HG03139 (cell line): ENCODE data around the gene PDE6A.
A peak's percentile ranks its signal among the peaks of the same experiment; 100 is the strongest.

Experiments used
- ATAC-seq: cut with Tn5 transposase; IDR thresholded peaks from one replicate; pipeline ENCODE4 v1.9.1; 2021; ENCODE audit not compliant: unreplicated experiment

Gene PDE6A

DNA sequence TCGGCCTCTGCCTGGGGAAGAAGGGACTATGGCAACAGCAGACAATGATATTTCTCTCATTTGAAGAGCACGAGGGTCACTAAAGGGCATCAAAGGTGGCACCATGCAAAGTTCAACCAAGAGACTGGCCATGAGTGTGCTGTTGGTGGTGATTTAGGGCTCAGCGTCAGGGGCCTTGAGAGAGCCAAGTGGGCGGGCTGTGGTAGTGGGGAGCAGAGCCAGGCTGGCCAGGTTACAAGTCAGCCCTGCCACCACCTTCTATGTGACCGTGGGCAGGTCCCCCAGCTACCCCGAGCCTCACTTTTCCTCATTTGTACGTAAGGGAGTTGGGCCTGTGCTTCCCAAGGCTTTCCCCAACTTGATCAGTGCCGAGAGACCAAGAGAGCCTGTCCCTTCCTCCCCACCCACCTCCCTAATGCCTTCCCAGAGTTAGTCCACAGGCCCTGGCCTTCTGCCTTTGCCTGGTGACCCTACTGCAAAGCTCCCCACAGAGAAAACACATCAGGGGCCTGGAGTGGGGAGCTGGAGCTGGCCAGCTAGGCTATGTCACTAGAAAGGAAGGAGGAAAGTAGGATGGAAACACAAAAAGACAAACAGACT, 104.3 kb downstream of the PDE6A start:
- ATAC-seq: no peak

DNA sequence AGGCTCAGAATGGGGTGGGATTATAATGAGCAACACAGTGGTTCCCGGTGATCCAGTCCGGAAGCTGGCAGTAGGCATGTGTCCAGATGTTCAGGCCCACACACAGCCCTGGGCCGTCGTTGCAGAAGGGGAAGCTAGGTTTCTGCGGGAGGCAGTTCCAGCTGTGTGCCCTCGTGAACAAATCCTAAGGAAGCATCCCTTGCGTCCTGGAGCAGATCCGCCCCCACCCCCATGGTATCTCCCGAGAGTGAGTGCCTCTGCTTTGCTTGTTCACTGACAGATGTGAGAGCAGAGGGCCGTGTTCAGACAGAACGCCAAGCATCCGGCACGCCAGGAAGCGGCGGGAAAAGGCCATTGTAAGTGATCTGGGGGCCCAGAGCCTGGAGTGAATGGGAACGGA, 104.8 kb downstream of the PDE6A start:
- no peak for ATAC-seq

- ATAC-seq: no peak
Observed at GRCh38 chr5:149838881-149839739, 105.5 kb downstream of the PDE6A start.

DNA sequence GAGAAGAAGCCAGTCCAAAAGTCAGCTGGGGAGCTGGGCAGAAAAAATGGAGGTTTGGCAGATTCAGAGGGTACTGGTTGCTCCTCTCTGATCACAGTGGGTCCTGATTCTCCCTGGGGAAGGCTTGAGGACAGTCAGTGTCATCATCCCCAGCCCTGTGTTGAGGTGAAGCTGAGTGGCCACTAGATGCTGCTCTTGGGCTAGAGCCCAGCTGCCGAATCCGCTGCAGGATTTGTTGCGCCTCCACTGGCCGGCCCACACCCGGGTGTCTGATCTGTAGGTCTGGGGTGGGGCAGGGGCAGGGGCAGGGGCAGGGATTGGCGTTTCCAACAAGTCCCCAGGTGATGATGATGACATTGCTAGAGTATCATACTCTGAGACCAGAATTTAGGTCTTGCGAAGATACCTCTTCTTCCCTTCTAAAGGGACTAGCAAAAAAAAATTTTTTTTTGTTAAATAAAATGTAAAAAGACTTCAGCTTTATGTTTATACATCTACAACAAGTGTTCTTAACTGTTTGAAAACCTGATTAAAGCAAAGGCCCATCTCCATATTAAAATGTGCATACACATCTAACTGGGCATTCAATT, 106.8 kb downstream of the PDE6A start:
- no peak for ATAC-seq

- ATAC-seq: no peak
Observed at GRCh38 chr5:149836451-149837139, 108.0 kb downstream of the PDE6A start.

DNA sequence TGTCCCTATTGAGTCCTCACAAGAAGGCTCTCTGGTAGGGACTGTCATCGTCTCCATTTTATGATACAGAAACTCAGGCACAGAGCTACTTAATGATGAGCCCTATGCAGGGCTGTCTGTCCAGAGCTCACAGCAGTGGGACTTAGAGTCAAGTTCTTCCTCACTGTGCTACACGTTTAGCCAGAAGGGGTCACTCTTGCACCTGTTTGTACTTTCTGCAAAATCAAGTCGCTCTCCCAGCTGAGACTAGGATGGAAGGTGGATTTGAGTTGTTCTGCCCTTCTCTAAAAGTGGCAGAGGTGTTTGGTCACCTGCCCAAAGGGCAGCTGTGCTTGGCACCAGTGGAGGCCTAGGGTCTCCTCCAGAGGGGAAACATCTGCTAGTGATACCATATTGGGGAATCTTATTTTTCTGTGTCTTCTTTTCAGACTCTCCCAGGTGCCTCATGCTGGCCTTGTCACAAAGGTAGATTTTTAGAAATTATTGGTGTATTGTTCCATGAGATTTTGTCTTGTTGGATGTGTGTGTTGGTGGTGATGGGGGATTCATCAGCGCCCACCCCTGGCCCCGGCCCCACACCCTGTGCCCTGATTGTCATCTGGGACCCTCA, 110.2 kb downstream of the PDE6A start:
- no peak for ATAC-seq

DNA sequence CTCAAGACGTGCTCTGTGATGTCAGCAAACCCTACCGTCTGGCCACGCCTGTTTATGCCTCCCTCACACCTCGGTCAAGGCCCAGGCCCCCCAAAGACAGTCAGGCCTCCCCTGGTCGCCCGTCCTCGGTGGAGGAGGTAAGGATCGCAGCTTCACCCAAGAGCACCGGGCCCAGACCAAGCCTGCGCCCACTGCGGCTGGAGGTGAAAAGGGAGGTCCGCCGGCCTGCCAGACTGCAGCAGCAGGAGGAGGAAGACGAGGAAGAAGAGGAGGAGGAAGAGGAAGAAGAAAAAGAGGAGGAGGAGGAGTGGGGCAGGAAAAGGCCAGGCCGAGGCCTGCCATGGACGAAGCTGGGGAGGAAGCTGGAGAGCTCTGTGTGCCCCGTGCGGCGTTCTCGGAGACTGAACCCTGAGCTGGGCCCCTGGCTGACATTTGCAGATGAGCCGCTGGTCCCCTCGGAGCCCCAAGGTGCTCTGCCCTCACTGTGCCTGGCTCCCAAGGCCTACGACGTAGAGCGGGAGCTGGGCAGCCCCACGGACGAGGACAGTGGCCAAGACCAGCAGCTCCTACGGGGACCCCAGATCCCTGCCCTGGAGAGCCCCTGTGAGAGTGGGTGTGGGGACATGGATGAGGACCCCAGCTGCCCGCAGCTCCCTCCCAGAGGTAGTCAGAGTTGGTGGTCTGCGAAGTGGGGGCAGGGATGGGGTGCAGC, 111.3 kb downstream of the PDE6A start:
- ATAC-seq: no peak

DNA sequence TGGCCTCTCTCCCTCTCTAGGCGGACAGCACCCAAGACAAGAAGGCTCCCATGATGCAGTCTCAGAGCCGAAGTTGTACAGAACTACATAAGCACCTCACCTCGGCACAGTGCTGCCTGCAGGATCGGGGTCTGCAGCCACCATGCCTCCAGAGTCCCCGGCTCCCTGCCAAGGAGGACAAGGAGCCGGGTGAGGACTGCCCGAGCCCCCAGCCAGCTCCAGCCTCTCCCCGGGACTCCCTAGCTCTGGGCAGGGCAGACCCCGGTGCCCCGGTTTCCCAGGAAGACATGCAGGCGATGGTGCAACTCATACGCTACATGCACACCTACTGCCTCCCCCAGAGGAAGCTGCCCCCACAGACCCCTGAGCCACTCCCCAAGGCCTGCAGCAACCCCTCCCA, 112.0 kb downstream of the PDE6A start:
- ATAC-seq: no peak

DNA sequence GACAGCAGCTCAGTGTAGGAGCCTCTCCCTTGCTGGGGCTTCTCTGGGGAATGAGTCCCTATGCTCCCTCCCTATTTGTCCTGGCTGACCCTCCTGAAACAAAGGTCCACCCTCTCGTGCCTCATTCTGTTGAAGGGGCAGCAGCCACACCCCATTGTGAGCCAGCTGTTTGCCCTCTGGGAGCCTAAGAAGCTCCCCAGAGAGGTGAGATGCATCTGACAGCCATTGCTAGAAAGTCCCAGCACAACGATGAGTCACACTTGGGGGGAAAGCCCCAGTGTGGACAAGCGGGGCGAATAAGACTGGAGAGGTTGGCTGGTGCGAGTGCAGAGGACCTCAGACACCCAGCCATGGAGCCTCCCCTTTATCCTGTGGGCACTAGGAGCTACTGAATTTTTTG, 113.1 kb downstream of the PDE6A start:
- peak; percentile 61 for ATAC-seq

DNA sequence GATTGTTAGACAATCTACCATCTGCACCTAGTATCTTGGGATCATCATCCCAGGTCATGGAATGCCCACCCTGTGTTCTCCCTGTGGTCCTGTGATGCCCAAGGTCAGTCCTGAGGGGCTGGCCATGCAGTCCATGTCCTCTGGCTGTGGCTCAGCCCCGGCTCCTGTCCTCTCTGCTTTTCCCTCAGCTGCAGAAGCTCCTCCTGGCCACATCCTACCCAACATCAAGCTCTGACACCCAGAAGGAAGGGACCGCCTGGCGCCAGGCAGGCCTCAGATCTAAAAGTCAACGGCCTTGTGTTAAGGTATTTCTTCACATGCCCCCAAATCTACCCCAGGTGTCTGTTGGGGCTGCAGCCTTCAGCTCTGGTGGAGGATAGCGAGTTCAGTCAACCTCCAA, 114.0 kb downstream of the PDE6A start:
- ATAC-seq: no peak

DNA sequence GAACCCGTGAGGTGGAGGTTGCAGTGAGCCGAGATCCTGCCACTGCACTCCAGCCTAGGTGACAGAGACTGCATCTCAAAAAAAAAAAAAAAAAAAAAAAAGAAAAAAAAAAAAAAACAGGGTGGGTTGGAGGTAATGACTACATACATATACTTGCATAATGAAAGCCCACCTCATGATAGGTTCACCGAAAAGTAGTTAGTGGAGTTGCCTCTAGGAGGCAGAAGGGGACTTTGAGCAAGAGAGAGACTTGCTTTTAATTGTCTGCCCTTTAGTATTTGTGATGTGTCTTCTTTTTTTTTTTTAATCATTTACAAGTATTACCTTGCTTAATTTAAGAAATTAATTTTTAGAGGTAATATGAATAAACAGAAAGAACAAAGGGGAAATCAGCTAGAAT, 114.6 kb downstream of the PDE6A start:
- ATAC-seq: no peak

DNA sequence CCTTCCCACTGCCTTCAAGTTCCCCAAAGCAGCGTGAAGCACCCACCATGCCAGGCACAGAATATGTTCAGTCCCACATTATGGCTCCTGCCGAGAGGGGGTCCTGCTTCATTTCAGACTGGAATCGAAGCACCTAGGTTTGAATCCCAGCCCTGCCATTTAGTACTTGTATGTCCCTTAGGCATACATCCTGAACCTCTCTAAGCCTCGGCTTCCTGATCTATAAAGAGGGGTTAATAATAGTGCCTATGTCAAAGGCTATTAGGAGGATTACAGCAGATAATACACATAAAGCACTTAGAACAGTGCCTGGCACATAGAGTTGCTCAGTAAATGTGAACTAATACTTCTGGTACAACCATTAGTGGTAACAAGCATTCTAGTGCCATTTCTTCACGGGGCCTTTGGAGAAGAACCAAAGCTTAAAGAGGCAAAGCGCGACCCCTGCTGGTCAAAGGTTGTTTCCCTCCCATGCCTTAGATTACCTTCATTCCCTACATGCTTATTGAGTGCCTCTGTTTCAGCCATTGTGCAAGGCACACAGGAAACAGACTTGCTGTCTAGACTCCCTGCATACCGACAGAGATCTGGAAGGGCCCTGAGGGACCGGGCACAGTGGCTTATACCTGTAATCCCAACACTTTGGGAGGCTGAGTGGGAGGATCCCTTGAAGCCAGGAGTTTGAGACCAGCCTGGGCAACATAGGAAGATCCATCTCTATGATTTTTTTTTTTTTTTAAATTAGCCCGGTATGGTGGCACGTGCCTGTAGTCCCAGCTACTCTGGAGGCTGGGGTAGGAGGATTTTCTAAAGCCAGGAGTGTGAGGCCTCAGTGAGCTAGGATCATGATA, 116.2 kb downstream of the PDE6A start:
- ATAC-seq: no peak

- ATAC-seq: no peak
Observed at GRCh38 chr5:149827546-149827945, 117.0 kb downstream of the PDE6A start.

- no peak for ATAC-seq
Observed at GRCh38 chr5:149827086-149827485, 117.5 kb downstream of the PDE6A start.

DNA sequence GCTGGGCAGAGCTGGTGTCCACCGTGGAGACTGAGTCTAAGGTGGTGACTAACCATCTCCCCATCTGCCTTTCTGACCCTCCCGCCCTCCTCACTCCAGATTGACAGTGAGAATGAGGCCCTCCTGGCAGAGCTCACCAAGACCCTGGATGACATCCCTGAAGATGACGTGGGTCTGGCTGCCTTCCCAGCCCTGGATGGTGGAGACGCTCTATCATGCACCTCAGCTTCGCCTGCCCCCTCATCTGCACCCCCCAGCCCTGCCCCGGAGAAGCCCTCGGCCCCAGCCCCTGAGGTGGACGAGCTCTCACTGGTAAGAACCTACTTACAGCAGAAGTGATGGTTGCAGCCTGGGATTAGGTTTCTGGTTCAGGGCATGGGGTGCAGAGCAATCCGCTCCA, 118.0 kb downstream of the PDE6A start:
- no peak for ATAC-seq

DNA sequence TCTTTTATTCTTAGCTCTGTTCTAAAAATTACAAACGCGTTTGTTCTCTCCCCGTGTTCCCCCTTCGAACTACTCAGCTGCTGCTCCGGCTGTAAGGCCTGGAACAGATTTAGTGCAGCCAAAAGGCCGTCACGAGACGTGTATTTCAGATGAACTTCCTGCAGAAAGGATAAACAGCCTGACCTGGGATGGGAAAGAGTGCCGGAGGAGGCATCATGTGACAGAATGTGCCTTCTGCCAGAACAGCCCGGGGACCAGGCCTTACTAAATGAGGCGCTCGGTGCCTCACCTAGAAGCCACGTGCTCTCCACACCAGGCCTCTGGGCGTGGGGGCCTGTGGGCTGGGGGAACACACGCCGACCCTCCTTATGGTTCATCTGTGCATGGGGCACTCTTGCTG, 119.7 kb downstream of the PDE6A start:
- ATAC-seq: no peak

GRCh38 chr5:149824120-149824519, 120.5 kb downstream of the PDE6A start:
- no peak for ATAC-seq

DNA sequence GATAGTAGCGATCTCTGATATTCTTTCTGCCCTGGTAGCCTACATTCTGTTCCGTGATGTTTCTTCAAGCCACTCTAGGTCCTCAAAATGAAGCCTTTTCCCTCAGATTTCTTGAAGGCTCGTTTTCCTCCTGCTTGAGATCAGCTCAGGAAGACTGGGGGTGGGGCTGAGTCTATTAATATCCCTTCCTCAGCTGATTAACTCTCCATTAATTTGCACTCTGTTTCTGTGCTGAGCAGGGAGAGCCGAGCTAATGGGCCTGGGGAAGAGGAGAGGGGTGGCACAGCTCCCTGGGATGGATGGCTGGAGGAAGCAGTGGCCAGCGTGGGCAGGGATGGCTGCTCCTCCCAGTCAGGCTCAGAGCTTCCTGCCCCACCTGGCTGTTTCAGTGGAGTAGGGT, 121.2 kb downstream of the PDE6A start:
- ATAC-seq: no peak

- ATAC-seq: no peak
Observed at GRCh38 chr5:149822301-149822700, 122.3 kb downstream of the PDE6A start.
